B cell (primary cell): ENCODE data around the gene POLD4. TPM values are rescaled to one million over a fixed set of nuclear protein-coding genes. Genes with fewer than 3 reads are reported as not detected.

Source experiments
- ATAC-seq: fragments of 200-7000 bp; cut with Tn5 transposase; one replicate; pipeline ENCODE4 v1.10.0; 2021; ENCODE audit warnings: low read depth, mild to moderate bottlenecking, moderate number of reproducible peaks, moderate library complexity
- CTCF ChIA-PET: fragments of 350-600 bp; sonication (Branson Sonifier 250); formaldehyde crosslinking; loops from one replicate; lab custom pipeline; 2021; ENCODE audit warnings: antibody characterized with exemption, inconsistent platforms; lab: Charles Lee
- POLR2A ChIA-PET: fragments of 350-600 bp; sonication (Branson Sonifier 250); formaldehyde crosslinking; loops from one replicate; lab custom pipeline; 2021; ENCODE audit warnings: antibody characterized with exemption; lab: Charles Lee
- DNase-seq: peaks from one replicate; pipeline ENCODE4 v3.0.0; 2013
- H2AFZ ChIP-seq: 2 replicates; pipeline ENCODE4 v1.6.1; 2012; ENCODE audit warnings: mild to moderate bottlenecking, low read depth, low read length; ENCODE audit not compliant: insufficient read depth, poor library complexity, severe bottlenecking
- H3K27ac ChIP-seq, 2 donors: 1 replicate in 1 of 2; 2 replicates in 1 of 2; pipeline ENCODE4 v1.5.1; 2012 to 2013; ENCODE audit warnings: low read length in 2 of 2, mild to moderate bottlenecking in 2 of 2, moderate library complexity in 1 of 2
- H3K27me3 ChIP-seq, 4 experiments: fragments of 200-600 bp in 1 of 4; sonication (generic) in 1 of 4; replicated peaks in 1 of 4; 1 replicate in 2 of 4; 2 replicates in 2 of 4; pipeline versions ENCODE4 v1.6.1 to v1.7.0; 2013 to 2016; ENCODE audit warnings: low read length in 3 of 4, mild to moderate bottlenecking in 2 of 4, mixed read lengths in 1 of 4, moderate library complexity in 1 of 4; ENCODE audit not compliant: insufficient read depth in 4 of 4, control insufficient read depth in 3 of 4; ENCODE audit errors: control extremely low read depth in 1 of 4
- H3K36me3 ChIP-seq, 2 experiments: replicated peaks in 1 of 2; 1 replicate in 1 of 2; 2 replicates in 1 of 2; pipeline versions ENCODE4 v1.6.1 to v1.7.1; 2013; ENCODE audit warnings: low read length in 1 of 2; ENCODE audit not compliant: insufficient read depth in 2 of 2, control insufficient read depth in 1 of 2; ENCODE audit errors: control extremely low read depth in 1 of 2, extremely low read depth in 1 of 2
- H3K4me1 ChIP-seq, 2 donors: fragments of 200-600 bp in 1 of 2; sonication (generic) in 1 of 2; 1 replicate in 1 of 2; 2 replicates in 1 of 2; pipeline versions ENCODE4 v1.5.1 to v1.6.1; 2013 to 2017; ENCODE audit warnings: low read length in 2 of 2; ENCODE audit not compliant: control insufficient read depth in 2 of 2, insufficient read depth in 2 of 2
- H3K4me2 ChIP-seq: replicated peaks from 2 replicates; pipeline ENCODE3; 2012; ENCODE audit warnings: mild to moderate bottlenecking, low read depth, low read length; ENCODE audit not compliant: poor library complexity, severe bottlenecking
- H3K4me3 ChIP-seq, 5 experiments: fragments of 200-600 bp in 1 of 5; sonication (generic) in 1 of 5; 1 replicate in 3 of 5; 2 replicates in 2 of 5; pipeline versions ENCODE4 v1.5.1 to v1.7.0; 2011 to 2016; ENCODE audit warnings: low read length in 4 of 5, mild to moderate bottlenecking in 4 of 5, low read depth in 2 of 5, control low read depth in 1 of 5, moderate library complexity in 1 of 5; ENCODE audit not compliant: insufficient read depth in 1 of 5; ENCODE audit errors: control extremely low read depth in 1 of 5, extremely low read depth in 1 of 5
- H3K79me2 ChIP-seq: fragments of 200-600 bp; sonication (generic); one replicate; pipeline ENCODE4 v1.6.0; 2016; ENCODE audit warnings: low read length; ENCODE audit not compliant: control insufficient read depth, insufficient read depth
- H3K9ac ChIP-seq: fragments of 200-600 bp; sonication (generic); 2 replicates; pipeline ENCODE4 v1.6.1; 2017; ENCODE audit warnings: mild to moderate bottlenecking, low read length, moderate library complexity
- H3K9me3 ChIP-seq, 3 donors: one replicate each; pipeline versions ENCODE4 v1.6.1 to v1.7.1; 2013; ENCODE audit warnings: low read length in 2 of 3; ENCODE audit not compliant: control insufficient read depth in 2 of 3, insufficient read depth in 1 of 3; ENCODE audit errors: control extremely low read depth in 1 of 3
- H4K20me1 ChIP-seq: 2 replicates; pipeline ENCODE4 v1.6.0; 2012; ENCODE audit warnings: mild to moderate bottlenecking, low read length; ENCODE audit not compliant: insufficient read depth, control insufficient read depth, poor library complexity, severe bottlenecking
- H3K27ac Mint-ChIP-seq: one replicate; pipeline ENCODE4 v1.8.0; 2021; ENCODE audit warnings: mixed read lengths
- H3K27me3 Mint-ChIP-seq: one replicate; pipeline ENCODE4 v1.8.0; 2021; ENCODE audit warnings: mixed read lengths
- H3K4me1 Mint-ChIP-seq: one replicate; pipeline ENCODE4 v1.8.0; 2021; ENCODE audit warnings: mixed read lengths
- H3K4me3 Mint-ChIP-seq: one replicate; pipeline ENCODE4 v1.8.0; 2021; ENCODE audit warnings: mixed read lengths
- H3K9me3 Mint-ChIP-seq: one replicate; pipeline ENCODE4 v1.8.0; 2022; ENCODE audit warnings: mixed read lengths; ENCODE audit not compliant: insufficient read depth
- CTCF ChIP-seq: fragments of 200-600 bp; IDR thresholded peaks from one replicate; pipeline ENCODE4 v1.8.0; 2022; ENCODE audit warnings: antibody characterized with exemption, mild to moderate bottlenecking
- EZH2 ChIP-seq: IDR thresholded peaks from 2 replicates; pipeline ENCODE4 v1.6.1; 2012; ENCODE audit warnings: borderline replicate concordance, low read depth, mild to moderate bottlenecking, moderate library complexity, low read length; ENCODE audit not compliant: insufficient read depth, poor library complexity, severe bottlenecking
- WGBS: methylation state at CpG from one replicate; pipeline ENCODE4 v1.1.5; 2013; ENCODE audit warnings: missing lambda C conversion rate; ENCODE audit not compliant: insufficient coverage; 5-methylcytosine and 5-hydroxymethylcytosine counted together
- intact Hi-C: fragments of 100-400 bp; cut with micrococcal nuclease; formaldehyde crosslinking; loops from one replicate; pipeline ENCODE4 v1.10.0; 2022
- polyA plus RNA-seq: library from polyadenylated mRNA; depleted of rRNA; stranded (reverse); fragments of >200 nt; gene quantifications from 2 replicates; pipeline ENCODE4 v1.2.3, GENCODE V29; 2012
- total RNA-seq, 2 donors: library from RNA; stranded (reverse); fragments of 120-200 nt in 1 of 2; gene quantifications; 1 replicate in 1 of 2; 2 replicates in 1 of 2; pipeline versions ENCODE4 v1.2.3 to v1.2.4, GENCODE V29; 2013 to 2022

POLD4 gene
- total and polyA plus RNA-seq, 2 donors (not counting 1 experiment from before 2014, with no cell fraction given): 210 to 559 TPM

GRCh38 chr11:67375320-67376055 lies 22.1 kb upstream of the POLD4 start:
- peaks cover 38% of the 10 kb centered on the region for H3K4me1 Mint-ChIP-seq

More at GRCh38 chr11:67375320-67376055, 22.1 kb upstream of the POLD4 start:
- H3K9me3 ChIP-seq: no peaks in the 10 kb centered on the region
- H3K9me3 Mint-ChIP-seq: no peaks in the 10 kb centered on the region
- H3K4me1 ChIP-seq: peaks cover 29 to 36% of the 10 kb centered on the region in 2 donors
- ChIA-PET CTCF (interaction anchor here (1.0 to 42.2 kb wide), 3 partner anchors 21 to 90 kb away, joined by 3 to 2379 read pairs (median 21); partner anchors contain the start of genes CLCF1 and POLD4), POLR2A (interaction anchor here (0.6 to 14.2 kb wide), 4 partner anchors 18 to 113 kb away, joined by 3 to 323 read pairs (median 6); partner anchors contain the start of gene POLD4)
- no peak overlapping the region for H3K4me3 Mint-ChIP-seq
- peak overlapping the region; percentile 26 for H3K27ac Mint-ChIP-seq
- H3K27ac ChIP-seq: no peak overlapping the region
- H4K20me1 ChIP-seq: peaks cover 18% of the 10 kb centered on the region
- WGBS: 70% methylated on average over 11 of the region's 15 CpGs
- H3K4me3 ChIP-seq: no peak overlapping the region
- ATAC-seq (no peak), DNase-seq (no peak)
- intact Hi-C loops: no loop called here
- no peak overlapping the region for H3K9ac ChIP-seq
- peaks cover 27% of the 10 kb centered on the region for H3K79me2 ChIP-seq
- TF ChIP-seq EZH2: no peak
- no peak for TF ChIP-seq CTCF
- H3K4me2 ChIP-seq: no peak overlapping the region
- H3K27me3 ChIP-seq: no peaks in the 10 kb centered on the region
- no peaks in the 10 kb centered on the region for H3K36me3 ChIP-seq
- H2AFZ ChIP-seq: no peak overlapping the region
- H3K27me3 Mint-ChIP-seq: no peaks in the 10 kb centered on the region
